NCI-H1417 (cell line): ENCODE measurements around the gene FGGY.
"Not testable (repeated sequence)": the region's sequence is repeated elsewhere in the genome, so short reads cannot be mapped to it uniquely, and the experiment has no call there.

Experiments used
- DNase-seq, 3 experiments: peaks; one replicate each; lab custom pipeline; 2025; lab: John Stamatoyannopoulos, UW

The FGGY gene

GRCh38 chr1:59511476-59512465, 214.9 kb downstream of the FGGY start:
- DNase-seq: no peak

DNA sequence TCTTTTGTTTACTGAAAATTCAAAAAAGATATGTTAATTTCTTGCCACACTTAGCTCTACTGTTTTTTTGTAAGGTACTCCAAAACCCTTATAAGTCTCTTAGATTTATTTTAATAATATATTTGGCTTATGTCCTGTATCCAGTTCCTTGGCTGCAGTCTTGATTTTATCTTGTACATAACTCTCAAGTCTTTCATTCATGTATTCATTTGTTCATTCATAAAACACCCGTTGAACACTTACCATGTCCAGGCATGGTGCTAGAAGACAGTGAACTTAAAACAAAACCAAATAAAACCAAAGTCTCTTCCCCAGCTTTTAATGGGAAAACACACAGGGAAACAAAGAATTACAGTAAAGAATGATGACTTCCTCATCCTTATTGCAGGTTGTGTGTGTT, 215.8 kb downstream of the FGGY start:
- no peak for DNase-seq

DNA sequence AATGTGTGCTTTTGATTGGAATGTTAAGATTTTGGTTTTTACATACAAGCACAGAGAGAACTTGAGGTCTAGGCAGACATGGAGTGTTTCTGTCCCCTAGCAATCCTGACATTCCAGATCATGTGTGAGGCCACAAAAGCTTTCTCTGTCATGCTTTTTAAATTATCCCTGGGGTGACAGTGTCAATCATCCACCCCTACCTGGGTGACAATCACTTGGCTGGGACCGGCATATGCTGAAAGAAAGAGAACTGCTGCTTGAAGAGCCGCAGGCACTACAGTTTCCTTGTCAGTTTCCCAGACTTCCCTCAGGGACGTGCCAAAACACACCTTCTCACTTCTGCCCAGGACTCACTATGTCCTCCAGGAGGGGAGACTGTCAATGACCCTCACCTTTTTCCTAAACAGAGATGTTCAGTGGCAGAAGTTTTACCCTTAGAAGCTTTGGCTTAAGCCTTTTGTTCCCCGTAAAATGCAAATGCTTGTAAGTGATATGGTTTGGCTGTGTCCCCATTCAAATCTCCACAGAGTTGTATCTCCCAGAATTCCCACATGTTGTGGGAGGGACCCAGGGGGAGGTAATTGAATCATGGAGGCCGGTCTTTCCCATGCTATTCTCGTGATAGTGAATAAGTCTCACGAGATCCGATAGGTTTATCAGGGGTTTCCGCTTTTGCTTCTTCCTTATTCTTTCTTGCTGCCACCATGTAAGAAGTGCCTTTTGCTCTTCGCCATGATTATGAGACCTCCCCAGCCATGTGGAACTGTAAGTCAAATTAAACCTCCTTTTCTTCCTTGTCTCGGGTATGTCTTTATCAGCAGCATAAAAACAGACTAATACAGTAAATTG, 217.4 kb downstream of the FGGY start:
- DNase-seq: no peak

DNA sequence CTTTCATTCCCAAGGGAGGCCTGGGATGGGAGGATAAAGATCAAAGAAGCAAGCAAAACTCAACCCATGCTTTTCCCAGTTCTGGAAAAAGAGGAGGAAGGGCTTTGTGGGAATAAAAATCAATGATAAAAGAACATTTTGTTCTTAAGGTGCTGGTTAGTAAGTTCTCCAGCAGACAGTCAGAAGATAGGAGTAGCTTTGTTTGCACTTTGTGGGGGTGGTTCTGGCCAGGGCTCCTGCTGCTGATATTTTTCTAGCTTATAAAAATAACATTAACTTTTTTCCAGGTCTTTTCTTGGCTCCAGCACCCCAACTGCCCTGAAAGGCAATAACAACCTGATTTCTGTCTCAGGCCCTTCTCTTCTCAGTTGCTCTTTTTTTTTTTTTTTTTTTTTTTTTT, 220.0 kb downstream of the FGGY start:
- DNase-seq: no peak

DNA sequence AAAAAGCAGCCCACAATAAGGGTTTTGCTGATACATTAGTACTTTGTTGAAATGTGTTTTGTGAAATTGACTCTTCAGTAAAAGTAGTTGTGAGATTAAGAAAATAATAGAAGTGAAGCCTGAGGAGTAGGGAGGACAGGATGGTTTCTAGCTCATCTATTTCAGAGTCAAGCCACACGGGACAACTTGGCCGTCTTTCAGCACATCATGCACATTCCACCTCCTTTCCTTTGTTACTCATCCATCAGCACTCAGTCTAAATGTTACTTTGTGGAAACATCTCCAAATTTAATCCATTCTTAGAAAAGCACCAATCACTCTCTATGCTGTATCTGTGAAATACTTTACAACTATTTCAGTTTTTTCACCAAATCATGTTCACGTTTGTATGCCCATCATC, 223.3 kb downstream of the FGGY start:
- DNase-seq: no peak

DNA sequence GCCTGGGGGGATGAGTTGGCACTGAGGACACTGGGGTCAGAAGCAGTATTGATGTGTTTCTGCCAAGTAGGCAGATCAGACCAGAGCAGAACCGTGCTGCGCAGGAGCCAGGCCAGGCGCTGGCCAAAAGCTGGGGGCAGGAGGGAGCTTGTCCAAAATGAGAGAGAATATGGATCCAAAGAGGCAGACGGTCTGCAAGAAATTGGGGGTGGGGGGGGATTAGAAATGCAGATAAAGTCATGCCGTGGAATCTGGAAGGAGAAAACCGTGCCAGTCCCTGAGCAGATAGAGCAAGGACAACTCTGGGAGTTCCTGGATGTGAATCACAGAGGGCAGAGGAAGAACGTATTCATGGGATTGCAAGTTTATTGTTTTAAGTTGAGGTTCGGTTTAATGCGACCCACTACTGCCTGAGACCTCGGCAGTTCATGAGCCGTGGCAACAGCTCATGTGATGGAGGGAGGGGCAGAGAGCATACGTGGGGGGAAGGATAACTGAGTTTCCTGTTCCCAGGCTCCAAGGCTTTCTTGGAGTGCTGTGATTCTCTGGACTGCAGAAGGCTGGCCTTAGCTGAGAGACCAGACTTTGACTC, 224.0 kb downstream of the FGGY start:
- DNase-seq: no peak

GRCh38 chr1:59521456-59521855, 224.6 kb downstream of the FGGY start:
- no peak for DNase-seq

DNA sequence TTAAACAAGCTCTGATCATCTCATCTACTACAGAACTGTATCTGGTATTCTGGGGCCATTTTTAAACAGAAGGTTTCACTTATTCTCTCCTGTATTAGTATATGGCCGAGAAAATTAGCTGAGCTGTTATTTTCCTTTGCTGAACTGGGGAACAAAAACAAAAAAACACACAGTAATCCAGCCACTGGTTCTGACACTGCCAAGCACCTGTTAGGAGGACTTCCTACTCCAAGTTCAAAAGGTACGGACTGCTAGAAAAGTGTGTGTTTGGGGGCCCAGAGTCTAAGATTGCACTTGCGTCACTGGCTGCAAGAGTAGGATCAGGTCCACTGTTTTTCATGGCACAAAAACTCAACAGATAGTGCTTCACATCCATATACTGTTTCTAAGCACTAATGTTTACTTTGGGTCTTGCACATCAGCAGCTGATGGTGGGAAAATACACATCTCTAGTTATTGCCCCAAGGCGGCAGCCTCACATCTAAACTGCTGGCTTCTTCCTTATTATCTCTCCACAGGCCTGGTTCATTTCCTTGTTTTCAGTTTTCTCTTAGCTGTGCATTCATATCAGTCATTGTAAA, 226.1 kb downstream of the FGGY start:
- DNase-seq: peak in 1 of 3 experiments; percentile 35

DNA sequence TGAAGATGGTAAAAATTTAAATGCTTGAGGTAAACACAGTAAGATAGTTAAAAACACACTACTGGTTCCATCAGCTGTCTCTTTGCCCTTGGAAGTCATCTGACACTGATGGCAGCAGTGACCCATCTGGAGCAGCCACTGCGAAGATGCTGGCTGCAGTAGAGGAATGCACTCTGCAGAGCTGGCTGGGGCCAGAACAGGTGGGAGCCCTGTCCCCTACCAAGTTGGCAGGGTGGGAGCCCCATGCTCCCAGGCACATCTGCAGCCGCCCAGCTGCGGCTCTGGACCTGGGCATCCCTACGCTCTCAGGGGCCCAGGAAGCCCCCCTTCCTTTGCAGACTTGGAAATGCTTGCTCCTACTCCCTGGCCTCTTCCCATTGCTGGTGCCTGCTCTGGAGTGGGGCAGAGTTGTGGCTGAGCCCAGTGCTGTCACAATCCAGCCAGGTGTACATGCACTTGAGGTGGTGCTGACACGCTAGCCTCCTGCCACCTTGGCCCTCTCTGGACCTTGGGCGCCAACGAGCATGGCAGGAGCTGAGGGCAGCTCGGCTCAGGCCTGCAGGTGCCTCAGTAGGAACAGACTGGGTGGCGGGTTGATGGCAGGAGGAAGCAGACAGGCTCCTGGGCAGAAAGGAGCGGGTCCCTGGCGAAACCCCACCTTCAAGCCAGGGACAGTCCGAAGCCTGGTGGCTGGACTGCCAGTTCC, 227.0 kb downstream of the FGGY start:
- no peak for DNase-seq

DNA sequence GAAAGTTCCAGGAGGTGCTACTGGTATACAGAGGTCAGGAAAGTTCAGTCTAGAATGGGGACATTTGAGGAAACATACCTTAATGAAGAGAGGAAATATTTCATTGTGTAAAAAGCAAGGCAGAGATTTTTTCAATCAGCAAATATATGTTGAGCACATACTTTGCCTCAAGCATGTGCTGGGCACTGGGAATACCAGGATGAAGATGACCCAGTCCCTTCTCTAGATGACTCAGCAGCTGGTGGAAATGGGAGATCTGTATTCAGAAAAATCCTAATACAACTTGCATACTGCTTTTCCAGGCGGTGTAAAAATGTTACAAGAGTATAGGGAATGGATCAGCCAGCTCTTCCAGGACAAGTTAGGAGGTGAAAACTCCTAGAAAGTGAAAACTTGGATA, 229.3 kb downstream of the FGGY start:
- DNase-seq: no peak

- no peak for DNase-seq
These were observed 231.6 kb downstream of the FGGY start for GRCh38 chr1:59528471-59528870.

DNA sequence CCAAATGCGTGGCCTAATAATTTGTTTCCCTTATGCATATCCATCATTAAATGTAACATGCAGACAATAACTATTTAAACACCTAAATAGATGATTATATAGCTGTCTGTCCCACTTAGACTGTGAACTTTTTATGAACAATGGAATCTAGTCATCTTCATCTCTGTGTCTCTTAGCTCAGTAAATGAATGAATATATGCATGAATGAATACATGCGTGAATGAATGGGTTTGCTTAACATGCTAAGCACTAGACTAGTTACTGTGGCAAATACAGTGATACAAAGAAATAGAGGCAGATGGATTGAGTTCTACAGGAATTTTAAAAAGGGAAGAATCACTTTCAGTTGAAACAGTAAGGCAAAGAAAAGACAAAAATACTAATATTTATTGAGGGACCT, 232.0 kb downstream of the FGGY start:
- no peak for DNase-seq

DNA sequence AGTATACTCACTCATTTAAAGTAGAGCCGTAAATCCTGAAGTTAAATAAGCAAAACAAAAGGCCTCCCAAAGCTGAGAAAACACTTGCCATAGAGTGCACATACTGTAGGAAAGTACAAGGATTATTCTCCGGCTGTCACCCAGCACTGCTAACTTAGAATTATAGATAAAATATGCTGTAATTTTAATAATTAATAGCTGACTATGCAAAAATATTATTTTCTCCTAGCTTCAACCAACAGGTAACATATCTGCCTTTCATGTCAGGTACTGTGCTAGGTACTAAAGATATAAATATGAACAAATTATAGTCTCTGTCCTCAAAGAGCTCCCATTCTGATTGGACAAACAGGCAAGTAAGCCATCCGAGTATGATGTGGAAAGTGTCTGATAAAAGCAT, 233.2 kb downstream of the FGGY start:
- no peak for DNase-seq

- DNase-seq: no peak
These were observed 235.2 kb downstream of the FGGY start for GRCh38 chr1:59532102-59532501.

GRCh38 chr1:59538476-59538875, 241.6 kb downstream of the FGGY start:
- not testable (repeated sequence) for DNase-seq

- DNase-seq: no peak
These were observed 243.2 kb downstream of the FGGY start for GRCh38 chr1:59539961-59540681.

DNA sequence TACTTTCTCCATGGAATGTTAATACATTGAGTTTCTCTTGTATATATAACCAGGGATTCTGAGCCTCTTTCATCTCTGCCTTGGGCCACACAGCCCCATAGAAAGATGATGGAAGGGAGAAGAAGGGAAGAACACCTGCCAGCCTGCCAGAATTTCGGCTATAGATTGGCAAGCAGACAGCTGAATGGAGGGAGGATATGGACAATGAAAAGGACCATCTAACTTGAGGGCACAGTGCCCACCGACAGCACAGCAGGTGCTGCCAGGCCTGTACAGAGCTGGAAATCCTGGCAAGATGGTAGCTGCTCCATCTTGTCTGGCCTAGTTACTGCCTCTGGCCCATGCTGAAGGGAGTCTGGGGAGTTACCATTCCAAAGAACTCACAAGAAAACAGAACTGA, 244.3 kb downstream of the FGGY start:
- DNase-seq: no peak

DNA sequence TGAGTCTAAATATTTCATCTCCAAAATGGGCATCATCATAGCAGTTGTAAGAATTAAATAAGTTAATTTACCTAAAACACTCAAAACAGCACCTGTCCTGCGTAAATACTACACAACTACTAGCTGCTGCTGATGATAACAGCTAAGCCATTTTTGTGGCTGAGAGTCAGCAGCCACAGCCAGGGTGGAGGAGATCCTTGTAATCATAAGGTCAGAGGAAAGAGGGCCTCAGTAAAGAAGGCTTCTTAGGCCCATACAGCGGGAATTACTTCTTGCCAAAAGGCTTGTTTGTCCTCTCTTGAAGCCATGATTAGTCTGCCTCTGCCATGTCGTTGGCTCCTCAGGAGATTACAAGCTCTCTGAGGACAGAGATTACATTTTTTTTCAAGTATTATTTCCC, 245.0 kb downstream of the FGGY start:
- DNase-seq: no peak

GRCh38 chr1:59543211-59543668, 246.3 kb downstream of the FGGY start:
- DNase-seq: no peak

DNA sequence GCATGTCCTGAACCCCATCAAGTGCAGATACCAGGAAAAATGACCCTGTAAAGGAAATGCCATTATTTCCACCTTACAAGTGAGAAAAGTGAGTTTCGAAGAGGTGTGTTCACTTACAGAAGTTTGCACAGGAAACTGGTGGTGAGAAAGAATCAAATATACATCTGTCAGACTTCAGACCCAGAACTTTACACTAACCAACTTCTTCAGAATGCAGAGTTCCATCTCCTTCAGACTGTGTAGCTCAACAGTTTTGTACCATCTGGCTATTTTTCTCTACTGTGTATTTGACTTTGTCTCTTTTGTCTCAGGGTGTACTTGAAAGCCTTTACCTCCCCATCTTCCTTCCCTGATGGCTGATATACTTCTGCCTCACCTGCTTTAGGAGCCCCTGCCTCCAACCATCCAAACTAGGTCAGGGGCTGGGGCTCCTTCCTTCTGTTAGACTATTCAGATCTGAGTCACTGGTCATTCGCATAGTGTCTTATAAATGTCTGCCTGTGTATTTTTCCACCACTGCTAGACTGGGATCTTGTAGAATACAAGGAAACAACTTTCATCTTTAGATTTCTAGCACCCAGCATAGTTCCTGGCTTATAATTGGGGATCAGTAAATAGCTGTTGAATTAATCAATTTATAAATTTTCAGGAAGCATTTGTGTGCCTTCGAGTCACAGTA, 247.9 kb downstream of the FGGY start:
- DNase-seq: no peak
